ENCODE data around the gene PRELP. TPM values are rescaled to one million over a fixed set of nuclear protein-coding genes. Genes with fewer than 3 reads are reported as not detected.
A peak's percentile ranks its signal among the peaks of the same experiment; 100 is the strongest.

The PRELP gene
- total RNA-seq, 4 donors from 2014 or later, result 16.1 to 65.0 (median 20.7) TPM

GRCh38 chr1:203509135-203509534 is 33.5 kb downstream of the PRELP start:
- WGBS, 2 donors, result 38 to 56% methylated on average over 1 of the region's 1 CpG
- TF ChIP-seq POLR2A (IDR thresholded peaks at IDR 0.05), result no peak
- no peak for TF ChIP-seq CTCF (IDR thresholded peaks at IDR 0.05)

GRCh38 chr1:203511513-203511912 is 35.9 kb downstream of the PRELP start:
- no peak overlapping the region for H3K4me3 ChIP-seq (ENCODE audit: low read depth, poor library complexity, severe bottlenecking)
- DNase-seq (ENCODE audit: low spot score in 2 of 2), result no peak
- WGBS, 2 donors, result 75 to 82% methylated on average over 6 of the region's 6 CpGs
- TF ChIP-seq POLR2A (IDR thresholded peaks at IDR 0.05), result no peak
- no peak for TF ChIP-seq CTCF (IDR thresholded peaks at IDR 0.05)
- intact Hi-C loops (cut with DNase I; ENCODE audit: low total_unique reads), result loop anchor here (10.0 kb wide), 1 partner anchor 113 kb away; the partner anchor contains the start of gene ATP2B4

More at GRCh38 chr1:203509135-203509534, 33.5 kb downstream of the PRELP start:
- no peak for DNase-seq (ENCODE audit: low spot score in 2 of 2)
- no peak overlapping the region for H3K4me3 ChIP-seq (ENCODE audit: low read depth, poor library complexity, severe bottlenecking)
- intact Hi-C loops (cut with DNase I; ENCODE audit: low total_unique reads), result loop anchor here (2.0 kb wide), 1 partner anchor 192 kb away; no protein-coding TSS in a partner anchor

- H3K4me3 ChIP-seq (ENCODE audit: low read depth, poor library complexity, severe bottlenecking), result no peak overlapping the region
- DNase-seq (ENCODE audit: low spot score in 2 of 2), result no peak
- intact Hi-C loops (cut with DNase I; ENCODE audit: low total_unique reads), result loop anchor here (10.0 kb wide), 1 partner anchor 113 kb away; the partner anchor contains the start of gene ATP2B4
- 74% methylated on average over 4 of the region's 4 CpGs for WGBS, 2 donors
- TF ChIP-seq CTCF (IDR thresholded peaks at IDR 0.05), result no peak
- TF ChIP-seq POLR2A (IDR thresholded peaks at IDR 0.05), result no peak
Observed at GRCh38 chr1:203511930-203512329, 36.3 kb downstream of the PRELP start.

GRCh38 chr1:203512517-203512847 is 36.9 kb downstream of the PRELP start:
- intact Hi-C loops (cut with DNase I; ENCODE audit: low total_unique reads), result loop anchor here (10.0 kb wide), 1 partner anchor 112 kb away; the partner anchor contains the start of gene ATP2B4
- TF ChIP-seq CTCF (IDR thresholded peaks at IDR 0.05) (no peak), POLR2A (IDR thresholded peaks at IDR 0.05) (no peak)
- DNase-seq (ENCODE audit: low spot score in 2 of 2), result no peak
- 38 to 41% methylated on average over 1 of the region's 1 CpG for WGBS, 2 donors
- H3K4me3 ChIP-seq (ENCODE audit: low read depth, poor library complexity, severe bottlenecking), result no peak overlapping the region

- 29 to 31% methylated on average over 10 of the region's 10 CpGs for WGBS, 2 donors
- DNase-seq (ENCODE audit: low spot score in 2 of 2), result peak; percentile 84 to 93
- TF ChIP-seq CTCF (IDR thresholded peaks at IDR 0.05), result no peak
- TF ChIP-seq POLR2A (IDR thresholded peaks at IDR 0.05), result no peak
- no peak overlapping the region for H3K4me3 ChIP-seq (ENCODE audit: low read depth, poor library complexity, severe bottlenecking)
- intact Hi-C loops (cut with DNase I; ENCODE audit: low total_unique reads), result loop anchor here (10.0 kb wide), 1 partner anchor 112 kb away; the partner anchor contains the start of gene ATP2B4
Observed at GRCh38 chr1:203512848-203513584, 37.4 kb downstream of the PRELP start.

All from lower leg skin (tissue), 4 donors.